Measurements from ENCODE around the gene HLA-DPB1.

GRCh38 chr6:33057222-33058150 lies 18.3 kb upstream of the HLA-DPB1 start:
- TF ChIP-seq POLR2A (IDR thresholded peaks at IDR 0.05; ENCODE audit: low read depth, low read length): peak; percentile 43; the same call in 1 of the 2 replicates
- TF ChIP-seq TAF1 (IDR thresholded peaks at IDR 0.05; ENCODE audit: low read depth, low read length): peak; percentile 51; the same call in 1 of the 2 replicates
- peak; percentile 58; the same call in 1 of the 2 replicates for TF ChIP-seq POLR2AphosphoS5 (IDR thresholded peaks at IDR 0.05; ENCODE audit: low read depth, low read length)
- TF ChIP-seq SPI1 (IDR thresholded peaks at IDR 0.05; ENCODE audit: low read depth, low read length): peak; percentile 72
- 0 out of 2 replicates have a peak, but pooled peaks have one; percentile 43 for TF ChIP-seq POU2F2 (IDR thresholded peaks at IDR 0.05; ENCODE audit: low read depth, low read length)
